ENCODE results near the gene TPMT.
A peak's percentile ranks its signal among the peaks of the same experiment; 100 is the strongest.
"Not testable (repeated sequence)": the region's sequence is repeated elsewhere in the genome, so short reads cannot be mapped to it uniquely, and the experiment has no call there.

The TPMT gene

GRCh38 chr6:18155150-18155863 is 430 bp upstream of the TPMT start, which contains the start of gene KDM1B:
TSS of gene KDM1B (plus strand) at chr6:18155422. CDS start at chr6:18159896, 4,474 bp downstream.
- Histone ChIP-seq H3K79me2 (ENCODE audit: insufficient read depth, low read length) (no peaks in the 10 kb centered on the region), H3K4me2 (ENCODE audit: low read length) (peak within 1 kb of the TSS; percentile 82), H4K20me1 (ENCODE audit: insufficient read depth, low read length) (no peaks in the 10 kb centered on the region), H3K36me3 (ENCODE audit: insufficient read depth, low read length) (peaks cover 11% of the 10 kb centered on the region), H3K27me3 (ENCODE audit: insufficient read depth, low read length) (no peaks in the 10 kb centered on the region), H3K9ac (ENCODE audit: low read length) (peak within 1 kb of the TSS; percentile 94), H3F3A (ENCODE audit: insufficient read depth, low read length) (no peaks in the 10 kb centered on the region), H3K27ac (ENCODE audit: low read depth, low read length, poor library complexity, severe bottlenecking) (peak within 1 kb of the TSS; percentile 58), H2AFZ (ENCODE audit: low read length) (no peak within 1 kb of the TSS), H3K9me3 (ENCODE audit: low read length) (no peaks in the 10 kb centered on the region), H3K4me3 (ENCODE audit: low read depth, low read length, poor library complexity, severe bottlenecking) (peak within 1 kb of the TSS; percentile 92), H3K4me1 (ENCODE audit: insufficient read depth, low read length, severe bottlenecking) (peaks cover 25% of the 10 kb centered on the region), H3K9me2 (ENCODE audit: low read depth, low read length) (no peaks in the 10 kb centered on the region)
- no peak for TF ChIP-seq EZH2 (IDR thresholded peaks at IDR 0.05; ENCODE audit: borderline replicate concordance, low read length)
- TF ChIP-seq CTCF (IDR thresholded peaks at IDR 0.05; ENCODE audit: low read length): no peak

DNA sequence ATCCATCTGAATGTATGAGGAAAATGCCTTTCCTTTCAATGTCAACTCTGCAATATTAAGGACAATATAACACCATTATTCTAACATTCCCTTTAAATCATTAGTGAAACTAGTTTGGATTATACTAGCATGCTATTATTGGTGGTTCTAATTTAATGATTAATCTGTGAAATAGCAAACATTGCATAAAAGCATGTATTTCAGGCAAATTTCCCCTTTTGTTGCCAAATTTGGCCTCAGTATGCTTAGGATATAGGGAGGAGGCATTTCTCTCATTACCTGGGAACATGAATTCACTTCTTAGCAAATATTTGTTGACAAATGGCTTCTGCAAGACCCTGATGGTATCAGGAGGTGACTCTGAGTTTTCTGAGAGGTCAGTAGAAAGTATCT is 1.6 kb downstream of the TPMT start:
- Histone ChIP-seq H3K9me2 (ENCODE audit: low read depth, low read length) (no peaks in the 10 kb centered on the region), H2AFZ (ENCODE audit: low read length) (no peak overlapping the region), H3K4me3 (ENCODE audit: low read depth, low read length, poor library complexity, severe bottlenecking) (peak overlapping the region; percentile 81), H4K20me1 (ENCODE audit: insufficient read depth, low read length) (no peaks in the 10 kb centered on the region), H3K9me3 (ENCODE audit: low read length) (no peaks in the 10 kb centered on the region), H3K4me2 (ENCODE audit: low read length) (peak overlapping the region; percentile 64), H3K79me2 (ENCODE audit: insufficient read depth, low read length) (no peaks in the 10 kb centered on the region), H3K27me3 (ENCODE audit: insufficient read depth, low read length) (no peaks in the 10 kb centered on the region), H3K9ac (ENCODE audit: low read length) (peak overlapping the region; percentile 74; the same call in 1 of the 2 replicates), H3K27ac (ENCODE audit: low read depth, low read length, poor library complexity, severe bottlenecking) (peak overlapping the region; percentile 34), H3K4me1 (ENCODE audit: insufficient read depth, low read length, severe bottlenecking) (peaks cover 25% of the 10 kb centered on the region), H3K36me3 (ENCODE audit: insufficient read depth, low read length) (peaks cover 8% of the 10 kb centered on the region; the same call in 1 of the 2 replicates), H3F3A (ENCODE audit: insufficient read depth, low read length) (no peaks in the 10 kb centered on the region)
- TF ChIP-seq EZH2 (IDR thresholded peaks at IDR 0.05; ENCODE audit: borderline replicate concordance, low read length) (no peak), CTCF (IDR thresholded peaks at IDR 0.05; ENCODE audit: low read length) (no peak)

- H3K79me2 ChIP-seq (ENCODE audit: insufficient read depth, low read length): no peaks in the 10 kb centered on the region
- no peak overlapping the region for H2AFZ ChIP-seq (ENCODE audit: low read length)
- H3K36me3 ChIP-seq (ENCODE audit: insufficient read depth, low read length): peaks cover 18% of the 10 kb centered on the region; the same call in 1 of the 2 replicates
- H4K20me1 ChIP-seq (ENCODE audit: insufficient read depth, low read length): no peaks in the 10 kb centered on the region
- no peaks in the 10 kb centered on the region for H3K9me3 ChIP-seq (ENCODE audit: low read length)
- no peaks in the 10 kb centered on the region for H3F3A ChIP-seq (ENCODE audit: insufficient read depth, low read length)
- peaks cover 25% of the 10 kb centered on the region for H3K4me1 ChIP-seq (ENCODE audit: insufficient read depth, low read length, severe bottlenecking)
- TF ChIP-seq CTCF (IDR thresholded peaks at IDR 0.05; ENCODE audit: low read length) (no peak), EZH2 (IDR thresholded peaks at IDR 0.05; ENCODE audit: borderline replicate concordance, low read length) (no peak)
- H3K9me2 ChIP-seq (ENCODE audit: low read depth, low read length): no peaks in the 10 kb centered on the region
- H3K4me2 ChIP-seq (ENCODE audit: low read length): no peak overlapping the region
- no peak overlapping the region for H3K4me3 ChIP-seq (ENCODE audit: low read depth, low read length, poor library complexity, severe bottlenecking)
- H3K27ac ChIP-seq (ENCODE audit: low read depth, low read length, poor library complexity, severe bottlenecking): no peak overlapping the region
- no peaks in the 10 kb centered on the region for H3K27me3 ChIP-seq (ENCODE audit: insufficient read depth, low read length)
- H3K9ac ChIP-seq (ENCODE audit: low read length): no peak overlapping the region
Measured at GRCh38 chr6:18151801-18152200, 3.1 kb downstream of the TPMT start.

DNA sequence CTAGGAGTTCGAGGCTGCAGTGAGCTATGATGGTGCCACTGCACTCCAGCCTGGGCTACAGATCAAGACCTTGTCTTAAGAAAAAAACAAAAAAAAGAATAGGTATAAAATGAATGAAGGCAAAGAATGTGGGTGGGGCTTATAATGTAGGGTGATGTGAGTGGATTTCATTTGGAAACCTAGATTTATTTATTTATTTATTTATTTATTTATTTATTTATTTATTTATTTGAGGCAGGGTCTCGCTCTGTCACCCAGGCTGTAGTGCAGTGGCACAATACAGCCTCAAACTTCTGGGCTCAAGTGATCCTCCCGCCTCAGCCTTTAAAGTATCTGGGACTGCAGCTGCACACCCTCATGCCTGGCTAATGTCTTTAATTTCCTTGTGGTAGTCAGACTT is 3.5 kb downstream of the TPMT start:
- not testable (repeated sequence) for H3K9me2 ChIP-seq (ENCODE audit: low read depth, low read length); H3K27me3 ChIP-seq (ENCODE audit: insufficient read depth, low read length); H3K27ac ChIP-seq (ENCODE audit: low read depth, low read length, poor library complexity, severe bottlenecking); H3K4me2 ChIP-seq (ENCODE audit: low read length); H3K9ac ChIP-seq (ENCODE audit: low read length); H2AFZ ChIP-seq (ENCODE audit: low read length); H3K9me3 ChIP-seq (ENCODE audit: low read length); H4K20me1 ChIP-seq (ENCODE audit: insufficient read depth, low read length); H3F3A ChIP-seq (ENCODE audit: insufficient read depth, low read length); H3K4me3 ChIP-seq (ENCODE audit: low read depth, low read length, poor library complexity, severe bottlenecking); H3K79me2 ChIP-seq (ENCODE audit: insufficient read depth, low read length)
- H3K4me1 ChIP-seq (ENCODE audit: insufficient read depth, low read length, severe bottlenecking): peaks cover 24% of the 10 kb centered on the region
- H3K36me3 ChIP-seq (ENCODE audit: insufficient read depth, low read length): peaks cover 18% of the 10 kb centered on the region; the same call in 1 of the 2 replicates
